ENCODE results near the gene ADRA2B. TPM values are rescaled to one million over a fixed set of nuclear protein-coding genes. Genes with fewer than 3 reads are reported as not detected.

Gene ADRA2B
- total RNA-seq, 1 donor from 2014 or later, result 2.1 TPM

GRCh38 chr2:96105994-96106715 lies 10.2 kb downstream of the ADRA2B start:
- Histone ChIP-seq H3K27me3 (ENCODE audit: control insufficient read depth in 3 of 3, insufficient read depth in 3 of 3, low read length in 3 of 3) (peaks cover 7 to 25% (median 8%) of the 10 kb centered on the region in 3 donors), H3K4me1 (ENCODE audit: control insufficient read depth in 3 of 3, insufficient read depth in 3 of 3, low read length in 3 of 3) (peaks cover 3 to 35% (median 18%) of the 10 kb centered on the region in 3 donors), H3K27ac (ENCODE audit: low read depth, low read length) (no peak overlapping the region), H3K9me3 (ENCODE audit: control insufficient read depth in 3 of 3, low read length in 3 of 3) (peaks cover 0 to 9% (median 4%) of the 10 kb centered on the region in 3 donors), H3K36me3 (ENCODE audit: control insufficient read depth in 3 of 3, insufficient read depth in 3 of 3, low read length in 3 of 3) (no peaks in the 10 kb centered on the region), H3K4me3 (ENCODE audit: low read length in 3 of 3) (no peak overlapping the region), H3K9ac (ENCODE audit: low read depth in 1 of 3, low read length in 3 of 3) (no peak overlapping the region)

- H3K9ac ChIP-seq (ENCODE audit: low read depth in 1 of 3, low read length in 3 of 3), result no peak overlapping the region
- H3K4me3 ChIP-seq (ENCODE audit: low read length in 3 of 3), result no peak overlapping the region
- no peak overlapping the region for H3K27ac ChIP-seq (ENCODE audit: low read depth, low read length)
- H3K36me3 ChIP-seq (ENCODE audit: control insufficient read depth in 3 of 3, insufficient read depth in 3 of 3, low read length in 3 of 3), result no peaks in the 10 kb centered on the region
- peaks cover 7 to 22% (median 8%) of the 10 kb centered on the region in 3 donors for H3K27me3 ChIP-seq (ENCODE audit: control insufficient read depth in 3 of 3, insufficient read depth in 3 of 3, low read length in 3 of 3)
- peaks cover 3 to 35% (median 18%) of the 10 kb centered on the region in 3 donors for H3K4me1 ChIP-seq (ENCODE audit: control insufficient read depth in 3 of 3, insufficient read depth in 3 of 3, low read length in 3 of 3)
- peaks cover 0 to 9% (median 4%) of the 10 kb centered on the region in 3 donors for H3K9me3 ChIP-seq (ENCODE audit: control insufficient read depth in 3 of 3, low read length in 3 of 3)
These were observed 11.0 kb downstream of the ADRA2B start for GRCh38 chr2:96105152-96105915.

- peaks cover 0 to 9% (median 4%) of the 10 kb centered on the region in 3 donors for H3K9me3 ChIP-seq (ENCODE audit: control insufficient read depth in 3 of 3, low read length in 3 of 3)
- peak overlapping the region; percentile 51 for H3K27ac ChIP-seq (ENCODE audit: low read depth, low read length)
- H3K4me1 ChIP-seq (ENCODE audit: control insufficient read depth in 3 of 3, insufficient read depth in 3 of 3, low read length in 3 of 3), result peaks cover 3 to 34% (median 12%) of the 10 kb centered on the region in 3 donors
- peaks cover 2 to 15% (median 7%) of the 10 kb centered on the region in 3 donors for H3K27me3 ChIP-seq (ENCODE audit: control insufficient read depth in 3 of 3, insufficient read depth in 3 of 3, low read length in 3 of 3)
- no peaks in the 10 kb centered on the region for H3K36me3 ChIP-seq (ENCODE audit: control insufficient read depth in 3 of 3, insufficient read depth in 3 of 3, low read length in 3 of 3)
- H3K9ac ChIP-seq (ENCODE audit: low read depth in 1 of 3, low read length in 3 of 3), result no peak overlapping the region
- H3K4me3 ChIP-seq (ENCODE audit: low read length in 3 of 3), result no peak overlapping the region
These were observed 11.9 kb downstream of the ADRA2B start for GRCh38 chr2:96104487-96104861.

- no peak overlapping the region for H3K4me3 ChIP-seq (ENCODE audit: low read length in 3 of 3)
- peak overlapping the region in 1 of 3 donors; percentile 33 for H3K9ac ChIP-seq (ENCODE audit: low read depth in 1 of 3, low read length in 3 of 3)
- peaks cover 0 to 10% (median 5%) of the 10 kb centered on the region in 3 donors for H3K27me3 ChIP-seq (ENCODE audit: control insufficient read depth in 3 of 3, insufficient read depth in 3 of 3, low read length in 3 of 3)
- no peaks in the 10 kb centered on the region for H3K36me3 ChIP-seq (ENCODE audit: control insufficient read depth in 3 of 3, insufficient read depth in 3 of 3, low read length in 3 of 3)
- H3K9me3 ChIP-seq (ENCODE audit: control insufficient read depth in 3 of 3, low read length in 3 of 3), result peaks cover 0 to 9% (median 4%) of the 10 kb centered on the region in 3 donors
- H3K4me1 ChIP-seq (ENCODE audit: control insufficient read depth in 3 of 3, insufficient read depth in 3 of 3, low read length in 3 of 3), result peaks cover 8 to 35% (median 12%) of the 10 kb centered on the region in 3 donors
- peak overlapping the region; percentile 51 for H3K27ac ChIP-seq (ENCODE audit: low read depth, low read length)
These were observed 12.4 kb downstream of the ADRA2B start for GRCh38 chr2:96103761-96104486.

- no peaks in the 10 kb centered on the region for H3K36me3 ChIP-seq (ENCODE audit: control insufficient read depth in 3 of 3, insufficient read depth in 3 of 3, low read length in 3 of 3)
- peaks cover 0 to 2% (median 1%) of the 10 kb centered on the region in 3 donors for H3K27me3 ChIP-seq (ENCODE audit: control insufficient read depth in 3 of 3, insufficient read depth in 3 of 3, low read length in 3 of 3)
- peak overlapping the region; percentile 19 for H3K27ac ChIP-seq (ENCODE audit: low read depth, low read length)
- H3K4me3 ChIP-seq (ENCODE audit: low read length in 3 of 3), result no peak overlapping the region
- peaks cover 13 to 35% (median 14%) of the 10 kb centered on the region in 3 donors for H3K4me1 ChIP-seq (ENCODE audit: control insufficient read depth in 3 of 3, insufficient read depth in 3 of 3, low read length in 3 of 3)
- H3K9me3 ChIP-seq (ENCODE audit: control insufficient read depth in 3 of 3, low read length in 3 of 3), result peaks cover 0 to 9% (median 4%) of the 10 kb centered on the region in 3 donors
- H3K9ac ChIP-seq (ENCODE audit: low read depth in 1 of 3, low read length in 3 of 3), result peak overlapping the region in 1 of 3 donors; percentile 33
These were observed 13.2 kb downstream of the ADRA2B start for GRCh38 chr2:96103187-96103601.

GRCh38 chr2:96102596-96103186 lies 13.7 kb downstream of the ADRA2B start:
- Histone ChIP-seq H3K4me3 (ENCODE audit: low read length in 3 of 3) (no peak overlapping the region), H3K9ac (ENCODE audit: low read depth in 1 of 3, low read length in 3 of 3) (no peak overlapping the region), H3K9me3 (ENCODE audit: control insufficient read depth in 3 of 3, low read length in 3 of 3) (peaks cover 0 to 9% (median 4%) of the 10 kb centered on the region in 3 donors), H3K4me1 (ENCODE audit: control insufficient read depth in 3 of 3, insufficient read depth in 3 of 3, low read length in 3 of 3) (peaks cover 13 to 32% (median 14%) of the 10 kb centered on the region in 3 donors), H3K36me3 (ENCODE audit: control insufficient read depth in 3 of 3, insufficient read depth in 3 of 3, low read length in 3 of 3) (no peaks in the 10 kb centered on the region), H3K27ac (ENCODE audit: low read depth, low read length) (no peak overlapping the region), H3K27me3 (ENCODE audit: control insufficient read depth in 3 of 3, insufficient read depth in 3 of 3, low read length in 3 of 3) (no peaks in the 10 kb centered on the region)

- Histone ChIP-seq H3K27ac (ENCODE audit: low read depth, low read length) (no peak overlapping the region), H3K9me3 (ENCODE audit: control insufficient read depth in 3 of 3, low read length in 3 of 3) (peaks cover 0 to 8% (median 4%) of the 10 kb centered on the region in 3 donors), H3K36me3 (ENCODE audit: control insufficient read depth in 3 of 3, insufficient read depth in 3 of 3, low read length in 3 of 3) (no peaks in the 10 kb centered on the region), H3K27me3 (ENCODE audit: control insufficient read depth in 3 of 3, insufficient read depth in 3 of 3, low read length in 3 of 3) (no peaks in the 10 kb centered on the region), H3K4me1 (ENCODE audit: control insufficient read depth in 3 of 3, insufficient read depth in 3 of 3, low read length in 3 of 3) (peaks cover 11 to 29% (median 14%) of the 10 kb centered on the region in 3 donors), H3K9ac (ENCODE audit: low read depth in 1 of 3, low read length in 3 of 3) (no peak overlapping the region), H3K4me3 (ENCODE audit: low read length in 3 of 3) (no peak overlapping the region)
These were observed 15.5 kb downstream of the ADRA2B start for GRCh38 chr2:96100893-96101304.

GRCh38 chr2:96099861-96100798 lies 16.2 kb downstream of the ADRA2B start:
- H3K27ac ChIP-seq (ENCODE audit: low read depth, low read length), result no peak overlapping the region
- H3K4me1 ChIP-seq (ENCODE audit: control insufficient read depth in 3 of 3, insufficient read depth in 3 of 3, low read length in 3 of 3), result peaks cover 11 to 29% (median 14%) of the 10 kb centered on the region in 3 donors
- H3K9me3 ChIP-seq (ENCODE audit: control insufficient read depth in 3 of 3, low read length in 3 of 3), result peaks cover 0 to 1% (median under 1%) of the 10 kb centered on the region in 3 donors

More at GRCh38 chr2:96099861-96100798, 16.2 kb downstream of the ADRA2B start:
- H3K9ac ChIP-seq (ENCODE audit: low read depth in 1 of 3, low read length in 3 of 3), result no peak overlapping the region
- no peaks in the 10 kb centered on the region for H3K27me3 ChIP-seq (ENCODE audit: control insufficient read depth in 3 of 3, insufficient read depth in 3 of 3, low read length in 3 of 3)
- no peak overlapping the region for H3K4me3 ChIP-seq (ENCODE audit: low read length in 3 of 3)
- no peaks in the 10 kb centered on the region for H3K36me3 ChIP-seq (ENCODE audit: control insufficient read depth in 3 of 3, insufficient read depth in 3 of 3, low read length in 3 of 3)
